SK-N-SH treated with all-trans-retinoic acid at 6 μM for 48 hours (cell line): ENCODE measurements around the gene MIDN.
"Not testable (repeated sequence)": the region's sequence is repeated elsewhere in the genome, so short reads cannot be mapped to it uniquely, and the experiment has no call there.

Source experiments
- ARNTL ChIP-seq: fragments of 450-650 bp; formaldehyde crosslinking; IDR thresholded peaks from 2 replicates; pipeline ENCODE4 v1.5.0; 2020; ENCODE audit warnings: low read depth, mild to moderate bottlenecking, moderate library complexity, borderline replicate concordance
- ESRRG ChIP-seq: fragments of 250-450 bp; sonication (Bioruptor Pico); IDR thresholded peaks from 2 replicates; pipeline ENCODE4 v1.6.1; 2021; ENCODE audit warnings: mild to moderate bottlenecking
- GLIS3 ChIP-seq: fragments of 250-450 bp; sonication (Bioruptor Pico); IDR thresholded peaks from 2 replicates; pipeline ENCODE4 v1.5.0; 2020; ENCODE audit warnings: mild to moderate bottlenecking, moderate library complexity
- RARB ChIP-seq: fragments of 250-450 bp; sonication (Bioruptor Pico); IDR thresholded peaks from 2 replicates; pipeline ENCODE4 v1.8.0; 2021; ENCODE audit warnings: mild to moderate bottlenecking, moderate library complexity
- ZFP3 ChIP-seq: fragments of 250-450 bp; sonication (Bioruptor Pico); IDR thresholded peaks from 2 replicates; pipeline ENCODE4 v1.5.0; 2020; ENCODE audit warnings: mild to moderate bottlenecking, moderate library complexity
- ZFP30 ChIP-seq: fragments of 450-650 bp; formaldehyde crosslinking; IDR thresholded peaks from 2 replicates; pipeline ENCODE4 v1.5.0; 2022; ENCODE audit warnings: mild to moderate bottlenecking, moderate library complexity
- ZNF70 ChIP-seq: fragments of 450-650 bp; formaldehyde crosslinking; IDR thresholded peaks from 2 replicates; pipeline ENCODE4 v1.5.0; 2020; ENCODE audit warnings: mild to moderate bottlenecking, moderate library complexity
- TF ChIP-seq, protein P1 (sequence below): fragments of 250-450 bp; sonication (Bioruptor Pico); IDR thresholded peaks from 2 replicates; pipeline ENCODE4 v1.5.0; 2020; ENCODE audit warnings: mild to moderate bottlenecking, moderate library complexity
- TF ChIP-seq, protein P2 (sequence below): fragments of 250-450 bp; sonication (Bioruptor Pico); IDR thresholded peaks from 2 replicates; pipeline ENCODE4 v1.8.0; 2020; ENCODE audit warnings: mild to moderate bottlenecking, moderate library complexity, borderline replicate concordance
- TF ChIP-seq, protein P3 (sequence below): fragments of 250-450 bp; sonication (Bioruptor Pico); IDR thresholded peaks from 2 replicates; pipeline ENCODE4 v1.5.1; 2020; ENCODE audit warnings: low read depth, mild to moderate bottlenecking, moderate library complexity
- TF ChIP-seq, protein P4 (sequence below): fragments of 250-450 bp; sonication (Bioruptor Pico); IDR thresholded peaks from 2 replicates; pipeline ENCODE4 v1.8.0; 2021; ENCODE audit warnings: low read depth, mild to moderate bottlenecking, moderate library complexity, borderline replicate concordance

DNA sequence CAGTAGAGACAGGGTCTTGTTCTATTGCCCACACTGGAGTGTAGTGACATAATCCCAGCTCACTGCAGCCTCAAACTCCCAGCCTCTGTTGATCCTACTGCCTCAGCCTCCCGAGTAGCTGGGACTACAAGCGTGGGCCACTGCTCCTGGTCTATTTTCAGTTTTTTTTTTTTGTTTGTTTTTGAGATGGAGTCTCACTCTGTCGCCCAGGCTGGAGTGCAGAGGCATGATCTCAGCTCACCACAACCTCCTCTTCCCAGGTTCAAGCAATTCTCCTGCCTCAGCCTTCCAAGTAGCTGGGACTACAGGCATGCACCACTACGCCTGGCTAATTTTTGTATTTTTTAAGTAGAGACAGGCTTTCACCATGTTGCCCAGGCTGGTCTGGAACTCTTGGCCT is 47.8 kb upstream of the MIDN start:
- not testable (repeated sequence) for TF ChIP-seq ZFP3 (CRISPR knock-in tag); ZFP30; ZNF70 (CRISPR knock-in tag); ARNTL (CRISPR knock-in tag); RARB (CRISPR knock-in tag); GLIS3 (CRISPR knock-in tag); ESRRG
- TF ChIP-seq, protein P1, sequence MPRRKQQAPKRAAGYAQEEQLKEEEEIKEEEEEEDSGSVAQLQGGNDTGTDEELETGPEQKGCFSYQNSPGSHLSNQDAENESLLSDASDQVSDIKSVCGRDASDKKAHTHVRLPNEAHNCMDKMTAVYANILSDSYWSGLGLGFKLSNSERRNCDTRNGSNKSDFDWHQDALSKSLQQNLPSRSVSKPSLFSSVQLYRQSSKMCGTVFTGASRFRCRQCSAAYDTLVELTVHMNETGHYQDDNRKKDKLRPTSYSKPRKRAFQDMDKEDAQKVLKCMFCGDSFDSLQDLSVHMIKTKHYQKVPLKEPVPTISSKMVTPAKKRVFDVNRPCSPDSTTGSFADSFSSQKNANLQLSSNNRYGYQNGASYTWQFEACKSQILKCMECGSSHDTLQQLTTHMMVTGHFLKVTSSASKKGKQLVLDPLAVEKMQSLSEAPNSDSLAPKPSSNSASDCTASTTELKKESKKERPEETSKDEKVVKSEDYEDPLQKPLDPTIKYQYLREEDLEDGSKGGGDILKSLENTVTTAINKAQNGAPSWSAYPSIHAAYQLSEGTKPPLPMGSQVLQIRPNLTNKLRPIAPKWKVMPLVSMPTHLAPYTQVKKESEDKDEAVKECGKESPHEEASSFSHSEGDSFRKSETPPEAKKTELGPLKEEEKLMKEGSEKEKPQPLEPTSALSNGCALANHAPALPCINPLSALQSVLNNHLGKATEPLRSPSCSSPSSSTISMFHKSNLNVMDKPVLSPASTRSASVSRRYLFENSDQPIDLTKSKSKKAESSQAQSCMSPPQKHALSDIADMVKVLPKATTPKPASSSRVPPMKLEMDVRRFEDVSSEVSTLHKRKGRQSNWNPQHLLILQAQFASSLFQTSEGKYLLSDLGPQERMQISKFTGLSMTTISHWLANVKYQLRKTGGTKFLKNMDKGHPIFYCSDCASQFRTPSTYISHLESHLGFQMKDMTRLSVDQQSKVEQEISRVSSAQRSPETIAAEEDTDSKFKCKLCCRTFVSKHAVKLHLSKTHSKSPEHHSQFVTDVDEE: not testable (repeated sequence)
- TF ChIP-seq, protein P2, sequence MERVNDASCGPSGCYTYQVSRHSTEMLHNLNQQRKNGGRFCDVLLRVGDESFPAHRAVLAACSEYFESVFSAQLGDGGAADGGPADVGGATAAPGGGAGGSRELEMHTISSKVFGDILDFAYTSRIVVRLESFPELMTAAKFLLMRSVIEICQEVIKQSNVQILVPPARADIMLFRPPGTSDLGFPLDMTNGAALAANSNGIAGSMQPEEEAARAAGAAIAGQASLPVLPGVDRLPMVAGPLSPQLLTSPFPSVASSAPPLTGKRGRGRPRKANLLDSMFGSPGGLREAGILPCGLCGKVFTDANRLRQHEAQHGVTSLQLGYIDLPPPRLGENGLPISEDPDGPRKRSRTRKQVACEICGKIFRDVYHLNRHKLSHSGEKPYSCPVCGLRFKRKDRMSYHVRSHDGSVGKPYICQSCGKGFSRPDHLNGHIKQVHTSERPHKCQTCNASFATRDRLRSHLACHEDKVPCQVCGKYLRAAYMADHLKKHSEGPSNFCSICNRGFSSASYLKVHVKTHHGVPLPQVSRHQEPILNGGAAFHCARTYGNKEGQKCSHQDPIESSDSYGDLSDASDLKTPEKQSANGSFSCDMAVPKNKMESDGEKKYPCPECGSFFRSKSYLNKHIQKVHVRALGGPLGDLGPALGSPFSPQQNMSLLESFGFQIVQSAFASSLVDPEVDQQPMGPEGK (CRISPR knock-in tag): not testable (repeated sequence)
- TF ChIP-seq, protein P3, sequence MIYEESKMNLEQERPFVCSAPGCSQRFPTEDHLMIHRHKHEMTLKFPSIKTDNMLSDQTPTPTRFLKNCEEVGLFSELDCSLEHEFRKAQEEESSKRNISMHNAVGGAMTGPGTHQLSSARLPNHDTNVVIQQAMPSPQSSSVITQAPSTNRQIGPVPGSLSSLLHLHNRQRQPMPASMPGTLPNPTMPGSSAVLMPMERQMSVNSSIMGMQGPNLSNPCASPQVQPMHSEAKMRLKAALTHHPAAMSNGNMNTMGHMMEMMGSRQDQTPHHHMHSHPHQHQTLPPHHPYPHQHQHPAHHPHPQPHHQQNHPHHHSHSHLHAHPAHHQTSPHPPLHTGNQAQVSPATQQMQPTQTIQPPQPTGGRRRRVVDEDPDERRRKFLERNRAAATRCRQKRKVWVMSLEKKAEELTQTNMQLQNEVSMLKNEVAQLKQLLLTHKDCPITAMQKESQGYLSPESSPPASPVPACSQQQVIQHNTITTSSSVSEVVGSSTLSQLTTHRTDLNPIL: not testable (repeated sequence)
- TF ChIP-seq, protein P4, sequence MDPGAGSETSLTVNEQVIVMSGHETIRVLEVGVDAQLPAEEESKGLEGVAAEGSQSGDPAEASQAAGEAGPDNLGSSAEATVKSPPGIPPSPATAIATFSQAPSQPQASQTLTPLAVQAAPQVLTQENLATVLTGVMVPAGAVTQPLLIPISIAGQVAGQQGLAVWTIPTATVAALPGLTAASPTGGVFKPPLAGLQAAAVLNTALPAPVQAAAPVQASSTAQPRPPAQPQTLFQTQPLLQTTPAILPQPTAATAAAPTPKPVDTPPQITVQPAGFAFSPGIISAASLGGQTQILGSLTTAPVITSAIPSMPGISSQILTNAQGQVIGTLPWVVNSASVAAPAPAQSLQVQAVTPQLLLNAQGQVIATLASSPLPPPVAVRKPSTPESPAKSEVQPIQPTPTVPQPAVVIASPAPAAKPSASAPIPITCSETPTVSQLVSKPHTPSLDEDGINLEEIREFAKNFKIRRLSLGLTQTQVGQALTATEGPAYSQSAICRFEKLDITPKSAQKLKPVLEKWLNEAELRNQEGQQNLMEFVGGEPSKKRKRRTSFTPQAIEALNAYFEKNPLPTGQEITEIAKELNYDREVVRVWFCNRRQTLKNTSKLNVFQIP (CRISPR knock-in tag): not testable (repeated sequence)
